ENCODE measurements around the gene KIRREL3. TPM values are rescaled to one million over a fixed set of nuclear protein-coding genes. Genes with fewer than 3 reads are reported as not detected.

The KIRREL3 gene
- total RNA-seq, 1 experiment from 2014 or later, result 2.2 TPM

- POLR2A ChIA-PET (ENCODE audit: unreplicated experiment), result no interaction called here
- no peaks in the 10 kb centered on the region for H3K79me2 ChIP-seq (ENCODE audit: low read depth)
- H3K4me1 ChIP-seq (replicated peaks; ENCODE audit: insufficient read depth), result peaks cover 3% of the 10 kb centered on the region; the same call in 1 of the 2 replicates
- no peaks in the 10 kb centered on the region for H4K20me1 ChIP-seq (ENCODE audit: insufficient read depth)
- H3K27me3 ChIP-seq (ENCODE audit: insufficient read depth, low read depth), result no peaks in the 10 kb centered on the region
- intact Hi-C loops (cut with micrococcal nuclease; ENCODE audit: unreplicated experiment), result loop anchor here (2.0 to 10.0 kb wide), 5 partner anchors 275 to 1055 kb away; no protein-coding TSS in a partner anchor
- H3K4me2 ChIP-seq, result no peak overlapping the region
- H3K4me3 ChIP-seq, result no peak overlapping the region
- H3K27ac ChIP-seq, result no peak overlapping the region
- TF ChIP-seq EZH2 (IDR thresholded peaks at IDR 0.05; ENCODE audit: low read depth) (no peak), CTCF (conservative IDR thresholded peaks at IDR 0.05) (no peak)
- no TSS peak for BruUV-seq (replicated peaks)
- no peaks in the 10 kb centered on the region for H3K9me2 ChIP-seq (ENCODE audit: insufficient read depth)
- CTCF ChIA-PET, result interaction anchor here (1.0 kb wide), 1 partner anchor 9 kb away, joined by 3 read pairs; no protein-coding TSS in a partner anchor
- no peak for DNase-seq
- H3K36me3 ChIP-seq (ENCODE audit: low read depth), result 0 out of 2 replicates have a peak, but pooled peaks cover 5% of the 10 kb centered on the region
- H3F3A ChIP-seq (ENCODE audit: insufficient read depth, low read depth), result peaks cover 7% of the 10 kb centered on the region; the same call in 1 of the 2 replicates
- no peaks in the 10 kb centered on the region for H3K9me3 ChIP-seq (ENCODE audit: insufficient read depth, low read depth)
- no peak overlapping the region for H2AFZ ChIP-seq
Observed at GRCh38 chr11:126440276-126440675, 560.3 kb downstream of the KIRREL3 start.

GRCh38 chr11:126438691-126439090 is 561.9 kb downstream of the KIRREL3 start:
- Histone ChIP-seq H3K9me2 (ENCODE audit: insufficient read depth) (no peaks in the 10 kb centered on the region), H3K4me3 (no peak overlapping the region), H3K9me3 (ENCODE audit: insufficient read depth, low read depth) (no peaks in the 10 kb centered on the region), H4K20me1 (ENCODE audit: insufficient read depth) (no peaks in the 10 kb centered on the region), H2AFZ (no peak overlapping the region), H3F3A (ENCODE audit: insufficient read depth, low read depth) (peaks cover 7% of the 10 kb centered on the region; the same call in 1 of the 2 replicates), H3K4me1 (replicated peaks; ENCODE audit: insufficient read depth) (peaks cover 3% of the 10 kb centered on the region; the same call in 1 of the 2 replicates), H3K27ac (no peak overlapping the region), H3K27me3 (ENCODE audit: insufficient read depth, low read depth) (no peaks in the 10 kb centered on the region), H3K79me2 (ENCODE audit: low read depth) (no peaks in the 10 kb centered on the region), H3K36me3 (ENCODE audit: low read depth) (0 out of 2 replicates have a peak, but pooled peaks cover 5% of the 10 kb centered on the region), H3K4me2 (no peak overlapping the region)
- TF ChIP-seq CTCF (conservative IDR thresholded peaks at IDR 0.05) (no peak), EZH2 (IDR thresholded peaks at IDR 0.05; ENCODE audit: low read depth) (no peak)
- BruUV-seq (replicated peaks), result no TSS peak
- ChIA-PET POLR2A (ENCODE audit: unreplicated experiment) (no interaction called here), CTCF (no interaction called here)
- intact Hi-C loops (cut with micrococcal nuclease; ENCODE audit: unreplicated experiment), result loop anchor here (10.0 kb wide), 1 partner anchor 94 kb away; no protein-coding TSS in a partner anchor
- no peak for DNase-seq

GRCh38 chr11:126438272-126438671 is 562.3 kb downstream of the KIRREL3 start:
- POLR2A ChIA-PET (ENCODE audit: unreplicated experiment), result no interaction called here
- CTCF ChIA-PET, result no interaction called here
- no peak overlapping the region for H2AFZ ChIP-seq
- no peaks in the 10 kb centered on the region for H3K9me3 ChIP-seq (ENCODE audit: insufficient read depth, low read depth)
- H3F3A ChIP-seq (ENCODE audit: insufficient read depth, low read depth), result peaks cover 7% of the 10 kb centered on the region; the same call in 1 of the 2 replicates
- no peak overlapping the region for H3K4me3 ChIP-seq
- H3K36me3 ChIP-seq (ENCODE audit: low read depth), result 0 out of 2 replicates have a peak, but pooled peaks cover 5% of the 10 kb centered on the region
- H3K4me2 ChIP-seq, result no peak overlapping the region
- no peak for DNase-seq
- H3K27me3 ChIP-seq (ENCODE audit: insufficient read depth, low read depth), result no peaks in the 10 kb centered on the region
- no peak overlapping the region for H3K27ac ChIP-seq
- intact Hi-C loops (cut with micrococcal nuclease; ENCODE audit: unreplicated experiment), result loop anchor here (10.0 kb wide), 1 partner anchor 93 kb away; no protein-coding TSS in a partner anchor
- H3K79me2 ChIP-seq (ENCODE audit: low read depth), result no peaks in the 10 kb centered on the region
- TF ChIP-seq EZH2 (IDR thresholded peaks at IDR 0.05; ENCODE audit: low read depth) (no peak), CTCF (conservative IDR thresholded peaks at IDR 0.05) (no peak)
- peaks cover 3% of the 10 kb centered on the region; the same call in 1 of the 2 replicates for H3K4me1 ChIP-seq (replicated peaks; ENCODE audit: insufficient read depth)
- H4K20me1 ChIP-seq (ENCODE audit: insufficient read depth), result no peaks in the 10 kb centered on the region
- BruUV-seq (replicated peaks), result no TSS peak
- no peaks in the 10 kb centered on the region for H3K9me2 ChIP-seq (ENCODE audit: insufficient read depth)
